HUES64 (cell line): ENCODE measurements around the gene TESK1.
A peak's percentile ranks its signal among the peaks of the same experiment; 100 is the strongest.
"Not testable (repeated sequence)": the region's sequence is repeated elsewhere in the genome, so short reads cannot be mapped to it uniquely, and the experiment has no call there.

ENCODE experiments used
- H3K27ac ChIP-seq: 2 replicates; pipeline ENCODE4 v1.7.0; 2013; ENCODE audit warnings: low read depth, low read length, inconsistent platforms
- H3K27me3 ChIP-seq: 2 replicates; pipeline ENCODE4 v1.6.1; 2013; ENCODE audit warnings: mild to moderate bottlenecking, low read length; ENCODE audit not compliant: insufficient read depth
- H3K36me3 ChIP-seq: 2 replicates; pipeline ENCODE4 v1.6.1; 2013; ENCODE audit warnings: mild to moderate bottlenecking, low read length; ENCODE audit not compliant: insufficient read depth
- H3K4me1 ChIP-seq: 2 replicates; pipeline ENCODE4 v1.6.1; 2013; ENCODE audit warnings: mild to moderate bottlenecking, low read length, moderate library complexity; ENCODE audit not compliant: insufficient read depth
- H3K4me3 ChIP-seq: 2 replicates; pipeline ENCODE4 v1.5.1; 2013; ENCODE audit warnings: mild to moderate bottlenecking, low read length, moderate library complexity
- H3K9ac ChIP-seq: 2 replicates; pipeline ENCODE4 v1.6.1; 2013; ENCODE audit warnings: mild to moderate bottlenecking, low read depth, low read length
- H3K9me3 ChIP-seq: 2 replicates; pipeline ENCODE4 v1.6.1; 2013; ENCODE audit warnings: low read depth, low read length; ENCODE audit not compliant: insufficient read depth
- WGBS: fragments of 150-250, 120-280 bp; methylation state at CpG from one replicate; pipeline ENCODE4 v1.1.7; 2013; ENCODE audit warnings: missing lambda C conversion rate; 5-methylcytosine and 5-hydroxymethylcytosine counted together

TESK1 gene

DNA sequence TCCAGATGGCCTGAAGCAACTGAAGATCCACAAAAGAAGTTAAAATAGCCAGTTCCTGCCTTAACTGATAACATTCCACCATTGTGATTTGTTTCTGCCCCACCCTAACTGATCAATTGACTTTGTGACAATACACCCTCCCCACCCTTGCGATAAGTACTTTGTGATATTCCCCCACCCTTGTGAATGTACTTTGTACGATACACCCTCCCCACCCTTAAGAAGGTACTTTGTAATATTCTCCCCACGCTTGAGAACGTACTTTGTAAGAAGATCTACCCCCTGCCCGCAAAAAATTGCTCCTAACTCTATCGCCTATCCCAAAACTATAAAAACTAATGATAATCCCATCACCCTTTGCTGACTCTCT, 31.8 kb downstream of the TESK1 start:
- H3K36me3 ChIP-seq, H3K4me3 ChIP-seq, H3K4me1 ChIP-seq, H3K9me3 ChIP-seq, H3K27me3 ChIP-seq, H3K9ac ChIP-seq, H3K27ac ChIP-seq: not testable (repeated sequence)
- 97% methylated on average over 6 of the region's 6 CpGs for WGBS

DNA sequence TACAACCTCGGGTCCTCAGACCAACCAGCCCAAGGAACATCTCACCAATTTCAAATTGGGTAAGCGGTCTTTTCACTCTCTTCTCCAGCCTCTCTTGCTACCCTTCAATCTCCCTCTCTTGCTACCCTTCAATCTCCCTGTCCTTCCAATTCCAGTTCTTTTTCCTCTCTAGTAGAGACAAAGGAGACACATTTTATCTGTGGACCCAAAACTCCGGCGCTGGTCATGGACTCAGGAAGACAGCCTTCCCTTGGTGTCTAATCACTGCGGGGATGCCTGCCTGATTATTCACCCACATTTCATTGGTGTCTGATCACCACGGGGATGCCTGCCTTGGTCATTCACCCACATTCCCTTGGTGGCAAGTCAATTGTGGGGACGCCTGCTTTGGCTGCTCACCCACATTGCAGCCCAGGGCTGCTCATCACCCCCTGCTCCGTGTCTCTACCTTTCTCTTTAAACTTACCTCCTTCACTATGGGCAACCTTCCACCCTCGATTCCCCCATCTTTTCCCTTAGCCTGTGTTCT, 32.4 kb downstream of the TESK1 start:
- 95% methylated on average over 9 of the region's 9 CpGs for WGBS
- not testable (repeated sequence) for H3K27ac ChIP-seq

DNA sequence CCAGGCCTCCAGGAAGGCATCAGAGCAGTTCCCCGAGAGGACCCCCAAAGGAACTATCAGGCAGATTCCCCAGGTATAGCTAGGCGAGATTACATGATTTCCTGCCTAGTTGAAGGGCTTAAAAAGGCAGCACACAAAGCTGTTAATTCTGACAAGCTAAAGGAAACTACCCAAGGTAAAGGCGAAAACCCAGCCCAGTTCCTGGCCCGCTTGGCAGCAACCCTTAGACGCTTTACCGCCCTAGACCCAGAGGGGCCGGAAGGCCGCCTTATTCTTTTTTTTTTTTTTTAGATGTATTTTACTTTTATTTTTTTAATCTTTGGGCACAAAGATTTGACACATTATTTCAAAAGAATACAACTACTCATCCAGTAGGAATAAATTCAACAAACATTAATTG, 33.7 kb downstream of the TESK1 start:
- H3K27me3 ChIP-seq, H3K4me3 ChIP-seq, H3K9ac ChIP-seq, H3K27ac ChIP-seq, H3K9me3 ChIP-seq, H3K36me3 ChIP-seq, H3K4me1 ChIP-seq: not testable (repeated sequence)
- 86% methylated on average over 5 of the region's 8 CpGs for WGBS

More for the DNA sequence above, 32.4 kb downstream of the TESK1 start:
- H3K9ac ChIP-seq, H3K9me3 ChIP-seq, H3K36me3 ChIP-seq, H3K4me1 ChIP-seq, H3K4me3 ChIP-seq, H3K27me3 ChIP-seq: not testable (repeated sequence)

DNA sequence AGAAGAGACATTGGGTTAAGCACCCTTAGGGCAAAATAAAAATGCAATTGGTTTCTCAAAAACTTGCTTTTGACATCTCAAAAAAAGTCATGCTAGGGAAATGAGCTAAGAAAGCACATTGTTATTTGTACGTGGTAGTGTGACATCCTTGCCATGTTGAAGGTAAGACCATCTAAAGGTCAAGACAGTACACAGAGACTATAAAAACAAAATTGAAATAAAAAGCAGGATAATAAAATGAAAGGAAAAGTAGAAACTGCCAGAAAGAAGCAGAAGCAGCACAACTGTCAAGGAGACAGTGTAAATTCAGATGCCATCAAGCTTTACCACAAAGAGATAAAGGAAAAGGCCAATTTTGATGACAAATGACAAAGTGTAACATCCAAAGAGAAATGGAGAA, 34.2 kb downstream of the TESK1 start:
- not testable (repeated sequence) for H3K9ac ChIP-seq, H3K4me1 ChIP-seq, H3K9me3 ChIP-seq, H3K27me3 ChIP-seq, H3K27ac ChIP-seq, H3K36me3 ChIP-seq, H3K4me3 ChIP-seq
- 100% methylated on average over 1 of the region's 1 CpG for WGBS

DNA sequence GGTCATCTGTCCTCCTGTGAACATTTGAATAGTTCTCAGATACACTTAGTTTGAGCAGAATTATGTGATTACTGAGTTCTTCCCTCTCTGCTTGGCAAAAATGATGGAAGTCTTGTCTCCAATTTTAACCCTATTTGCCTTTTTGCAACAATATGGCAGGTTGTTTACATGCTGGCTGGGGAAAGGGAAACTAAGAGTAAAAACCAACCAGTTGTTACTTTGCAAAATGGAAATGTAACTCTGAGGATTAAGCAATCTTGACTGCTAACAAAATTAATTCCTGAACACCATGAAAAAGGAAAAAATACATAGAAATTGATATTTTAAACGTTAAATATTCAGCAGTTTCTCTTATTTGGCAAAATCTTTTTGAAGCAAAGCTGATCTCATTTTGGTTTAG, 34.6 kb downstream of the TESK1 start:
- no peak overlapping the region for H3K9ac ChIP-seq
- H3K9me3 ChIP-seq, result no peaks in the 10 kb centered on the region
- no peaks in the 10 kb centered on the region for H3K27me3 ChIP-seq
- H3K4me1 ChIP-seq, result no peaks in the 10 kb centered on the region
- H3K36me3 ChIP-seq, result no peaks in the 10 kb centered on the region
- H3K27ac ChIP-seq, result no peak overlapping the region
- H3K4me3 ChIP-seq, result no peak overlapping the region
- WGBS, result 100% methylated on average over 1 of the region's 1 CpG

DNA sequence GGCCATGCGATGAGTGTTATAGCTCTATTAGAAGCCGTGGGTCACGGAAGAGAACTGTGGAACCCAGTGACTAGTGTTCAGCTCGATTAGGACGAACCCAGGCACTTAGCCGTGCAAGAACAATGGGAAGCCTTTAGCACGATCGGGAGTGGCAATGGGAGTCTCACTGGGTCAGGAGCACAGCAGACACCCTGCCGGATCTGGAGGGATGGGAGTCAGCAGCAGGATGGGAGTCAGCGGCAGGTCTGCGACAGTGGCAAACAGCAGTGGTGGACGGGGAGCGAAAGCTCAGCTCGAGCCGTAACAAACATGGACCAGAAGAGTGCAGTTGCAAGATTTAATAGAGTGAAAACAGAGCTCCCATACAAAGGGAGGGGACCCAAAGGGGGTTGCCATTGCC, 35.4 kb downstream of the TESK1 start:
- not testable (repeated sequence) for H3K4me1 ChIP-seq
- 93% methylated on average over 15 of the region's 15 CpGs for WGBS

DNA sequence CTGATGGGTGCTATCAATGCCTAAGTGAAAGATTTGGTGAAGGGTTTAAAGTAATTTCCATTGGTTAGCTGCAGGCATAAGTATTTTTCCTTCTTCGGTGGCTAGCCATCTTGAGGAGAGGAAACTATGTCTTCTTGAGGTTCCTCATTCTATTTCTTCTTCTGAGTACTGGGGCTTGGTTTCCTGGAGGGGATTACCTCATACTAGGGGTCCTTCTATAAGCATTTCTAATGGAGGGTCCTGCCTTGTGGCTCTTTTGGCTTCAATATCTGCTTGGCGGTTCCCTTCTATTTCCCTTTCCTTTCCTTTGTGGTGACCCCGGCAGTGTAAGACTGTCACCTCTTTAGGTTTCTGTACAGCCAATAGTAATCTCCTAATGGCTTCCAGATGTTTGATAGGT, 36.4 kb downstream of the TESK1 start:
- not testable (repeated sequence) for H3K36me3 ChIP-seq, H3K27ac ChIP-seq, H3K27me3 ChIP-seq, H3K4me3 ChIP-seq, H3K4me1 ChIP-seq, H3K9ac ChIP-seq, H3K9me3 ChIP-seq
- WGBS, result 93% methylated on average over 3 of the region's 3 CpGs

More for the DNA sequence above, 35.4 kb downstream of the TESK1 start:
- not testable (repeated sequence) for H3K9me3 ChIP-seq, H3K36me3 ChIP-seq, H3K4me3 ChIP-seq, H3K27ac ChIP-seq, H3K9ac ChIP-seq, H3K27me3 ChIP-seq

DNA sequence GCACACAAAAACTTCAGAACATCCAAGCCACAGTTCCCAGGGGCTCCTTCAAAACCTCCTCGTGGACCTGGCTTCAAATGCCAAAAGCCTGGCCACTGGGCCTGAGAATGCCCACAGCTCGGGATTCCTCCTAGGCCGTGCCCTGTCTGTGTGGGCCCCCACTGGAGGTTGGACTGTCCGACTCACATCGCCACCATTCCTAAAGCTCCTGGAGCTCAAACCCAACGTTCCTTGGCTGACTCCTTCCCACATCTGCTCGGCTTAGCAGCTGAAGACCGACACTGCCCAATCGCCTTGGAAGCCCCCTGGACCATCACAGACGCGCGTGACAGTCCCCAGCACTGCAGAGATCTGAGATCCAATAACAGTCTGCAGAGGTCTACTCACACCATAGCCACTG, 38.0 kb downstream of the TESK1 start:
- H3K27ac ChIP-seq, result no peak overlapping the region
- 94% methylated on average over 12 of the region's 12 CpGs for WGBS
- H3K27me3 ChIP-seq, result 0 out of 2 replicates have a peak, but pooled peaks cover 3% of the 10 kb centered on the region
- H3K9me3 ChIP-seq, result no peaks in the 10 kb centered on the region
- no peak overlapping the region for H3K4me3 ChIP-seq
- H3K36me3 ChIP-seq, result no peaks in the 10 kb centered on the region
- no peak overlapping the region for H3K9ac ChIP-seq
- H3K4me1 ChIP-seq, result peaks cover 3% of the 10 kb centered on the region; the same call in 1 of the 2 replicates

DNA sequence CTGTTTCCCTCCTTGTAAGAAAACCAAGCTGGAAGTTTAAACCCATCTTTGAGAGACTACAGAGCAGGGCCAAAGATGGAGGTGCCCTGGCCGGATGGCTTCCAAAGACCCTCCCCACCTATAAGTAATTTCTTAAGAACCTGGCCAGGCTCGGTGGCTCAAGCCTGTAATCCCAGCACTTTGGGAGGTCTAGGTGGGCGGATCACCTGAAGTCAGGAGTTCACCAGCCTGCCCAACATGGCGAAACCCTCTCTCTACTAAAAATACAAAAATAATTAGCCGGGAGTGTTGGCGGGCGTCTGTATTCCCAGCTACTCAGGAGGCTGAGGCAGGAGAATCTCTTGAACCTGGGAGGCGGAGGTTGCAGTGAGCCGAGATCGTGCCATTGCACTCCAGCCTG, 40.7 kb downstream of the TESK1 start:
- not testable (repeated sequence) for H3K27me3 ChIP-seq, H3K9me3 ChIP-seq, H3K27ac ChIP-seq, H3K36me3 ChIP-seq
- WGBS, result 33% methylated on average over 10 of the region's 10 CpGs
- Histone ChIP-seq H3K4me1 (peaks cover 10% of the 10 kb centered on the region), H3K9ac (0 out of 2 replicates have a peak overlapping the region, but pooled peaks have one; percentile 51), H3K4me3 (peak overlapping the region; percentile 82)

DNA sequence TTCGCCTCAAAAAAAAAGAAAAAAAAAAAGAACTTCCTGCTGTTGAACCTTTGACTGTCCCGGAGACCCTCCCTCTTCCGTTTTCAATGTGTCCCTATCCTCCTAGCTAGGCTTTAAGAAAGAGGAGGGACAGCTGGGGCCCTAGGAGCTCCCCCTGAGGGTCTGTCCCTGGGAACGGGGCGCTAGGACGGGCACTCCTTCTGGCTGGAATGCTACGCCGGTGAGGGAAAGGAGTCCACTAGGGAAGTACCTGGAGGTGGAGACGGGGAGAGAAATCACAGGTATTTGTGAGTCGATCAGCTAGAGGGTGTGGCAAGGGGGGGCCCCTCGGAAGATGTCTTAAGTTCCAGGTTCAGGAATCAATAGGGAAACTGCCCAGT, 41.1 kb downstream of the TESK1 start:
- Histone ChIP-seq H3K27me3 (0 out of 2 replicates have a peak, but pooled peaks cover 3% of the 10 kb centered on the region), H3K4me1 (peaks cover 14% of the 10 kb centered on the region), H3K9me3 (no peaks in the 10 kb centered on the region), H3K27ac (no peak overlapping the region), H3K36me3 (no peaks in the 10 kb centered on the region), H3K4me3 (peak overlapping the region; percentile 82), H3K9ac (peak overlapping the region; percentile 51)
- WGBS, result under 1% methylated on average over 11 of the region's 11 CpGs

DNA sequence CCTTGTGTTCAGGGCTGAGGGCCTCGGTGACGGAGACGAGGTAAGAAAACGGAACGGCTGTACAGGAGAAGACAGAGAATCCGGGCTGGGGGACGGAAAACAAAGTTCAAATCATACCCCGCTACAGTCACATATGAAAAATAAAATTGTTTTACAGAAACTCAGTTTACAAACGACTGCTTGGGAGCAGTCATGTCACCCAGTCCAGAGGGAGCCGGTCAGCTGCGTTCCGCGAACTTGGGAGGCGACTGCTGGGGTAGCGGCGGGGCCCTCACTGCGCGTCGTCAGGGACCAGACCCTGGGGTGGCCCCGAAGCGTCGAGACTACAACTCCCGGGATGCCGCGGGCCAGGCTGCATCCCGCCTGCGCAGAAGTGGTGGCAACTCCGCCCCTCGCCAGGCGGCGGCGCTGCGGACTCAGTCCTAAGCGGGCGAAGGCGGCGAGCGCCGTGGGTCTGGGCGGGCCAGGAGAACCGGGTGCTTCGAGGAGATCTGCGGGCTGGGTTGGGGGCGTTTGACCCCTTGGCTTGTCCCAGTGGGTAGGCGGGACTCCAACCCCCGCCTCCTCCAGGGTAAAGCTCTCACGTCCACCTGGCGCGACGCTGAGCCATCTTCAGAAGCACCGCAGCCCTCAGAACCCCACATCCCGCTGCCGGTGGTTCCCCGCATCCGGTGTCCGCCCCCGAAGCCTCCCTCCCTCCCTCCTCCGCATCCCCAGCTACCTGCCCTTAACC, 41.6 kb downstream of the TESK1 start:
- H3K27ac ChIP-seq, result no peak overlapping the region

More for the DNA sequence above, 41.6 kb downstream of the TESK1 start:
- H3K36me3 ChIP-seq, result no peaks in the 10 kb centered on the region
- peaks cover 16% of the 10 kb centered on the region for H3K4me1 ChIP-seq
- WGBS, result under 1% methylated on average over 58 of the region's 58 CpGs
- H3K4me3 ChIP-seq, result peak overlapping the region; percentile 82
- peak overlapping the region; percentile 58 for H3K9ac ChIP-seq
- H3K9me3 ChIP-seq, result no peaks in the 10 kb centered on the region
- 0 out of 2 replicates have a peak, but pooled peaks cover 3% of the 10 kb centered on the region for H3K27me3 ChIP-seq
